Ramos (cell line): ENCODE results near the gene TPMT.

ENCODE experiments used
- in situ Hi-C: fragments of 300-500 bp; cut with MboI; formaldehyde crosslinking; loops from one replicate; pipeline ENCODE4 v1.14.3; 2022; ENCODE audit warnings: low sequenced_read_pairs; ENCODE audit not compliant: unreplicated experiment

Gene TPMT

GRCh38 chr6:18119236-18119635 is 35.6 kb downstream of the TPMT start:
- in situ Hi-C loops, result no loop called here

- in situ Hi-C loops, result no loop called here
These were observed 36.5 kb downstream of the TPMT start for GRCh38 chr6:18118330-18118729.

GRCh38 chr6:18117136-18117535 is 37.7 kb downstream of the TPMT start:
- in situ Hi-C loops, result no loop called here

GRCh38 chr6:18115356-18115755 is 39.5 kb downstream of the TPMT start:
- in situ Hi-C loops, result no loop called here

GRCh38 chr6:18110162-18110561 is 44.7 kb downstream of the TPMT start:
- in situ Hi-C loops, result no loop called here

- in situ Hi-C loops, result no loop called here
These were observed 47.8 kb downstream of the TPMT start for GRCh38 chr6:18107061-18107460.

DNA sequence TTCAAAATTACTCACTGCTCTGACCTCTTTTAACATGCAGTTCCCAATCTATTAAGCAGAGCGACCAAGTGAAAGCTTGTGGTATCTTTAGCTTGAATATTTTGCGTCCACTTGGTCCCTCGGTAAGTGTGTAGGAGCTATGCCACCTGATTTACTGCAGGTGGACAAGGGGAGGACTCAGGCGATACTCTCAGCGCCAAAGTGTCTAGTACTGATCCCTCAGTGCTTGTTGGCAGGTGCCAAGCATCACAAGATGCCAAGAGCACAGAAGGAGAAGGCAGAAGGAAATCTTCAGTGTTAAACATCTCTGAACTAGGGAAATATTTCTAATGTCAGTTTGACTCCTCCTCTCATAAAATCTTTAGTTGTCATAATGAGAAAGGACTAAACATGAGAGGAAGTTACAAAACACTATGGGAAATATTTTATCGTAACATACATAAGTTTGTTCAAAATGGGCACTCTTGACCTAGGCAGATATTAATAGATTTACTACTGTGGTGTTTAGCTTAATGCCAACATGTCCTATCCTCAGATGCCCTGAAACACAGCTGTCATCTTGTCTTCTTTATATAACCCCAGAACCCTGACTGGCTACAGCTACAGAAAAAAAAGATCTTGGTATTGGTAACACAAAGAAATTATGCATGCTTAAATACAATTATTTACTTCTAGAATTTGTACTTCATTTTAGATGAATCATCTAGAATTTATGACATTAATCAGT is 51.9 kb downstream of the TPMT start:
- in situ Hi-C loops, result no loop called here

DNA sequence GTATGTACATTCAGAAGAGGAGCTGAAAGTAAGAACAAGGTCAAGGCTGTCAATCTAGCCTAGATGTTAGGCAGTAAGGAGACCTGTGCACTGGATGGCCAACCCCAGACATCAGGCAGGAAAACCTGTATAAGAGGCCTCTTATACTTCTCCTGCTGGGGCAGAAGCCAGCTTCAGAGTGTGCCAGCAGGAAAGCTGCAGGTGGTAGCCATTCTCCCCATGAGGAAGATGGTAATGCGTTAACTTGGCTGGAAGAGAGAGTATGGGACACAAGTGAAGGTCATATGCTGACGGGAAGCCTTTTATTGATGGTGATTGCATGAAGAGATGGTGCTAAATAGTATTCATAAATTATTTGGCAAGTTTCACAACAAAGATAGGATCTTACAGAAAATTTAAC is 53.0 kb downstream of the TPMT start:
- in situ Hi-C loops, result no loop called here

GRCh38 chr6:18101271-18101670 is 53.6 kb downstream of the TPMT start:
- in situ Hi-C loops, result no loop called here

DNA sequence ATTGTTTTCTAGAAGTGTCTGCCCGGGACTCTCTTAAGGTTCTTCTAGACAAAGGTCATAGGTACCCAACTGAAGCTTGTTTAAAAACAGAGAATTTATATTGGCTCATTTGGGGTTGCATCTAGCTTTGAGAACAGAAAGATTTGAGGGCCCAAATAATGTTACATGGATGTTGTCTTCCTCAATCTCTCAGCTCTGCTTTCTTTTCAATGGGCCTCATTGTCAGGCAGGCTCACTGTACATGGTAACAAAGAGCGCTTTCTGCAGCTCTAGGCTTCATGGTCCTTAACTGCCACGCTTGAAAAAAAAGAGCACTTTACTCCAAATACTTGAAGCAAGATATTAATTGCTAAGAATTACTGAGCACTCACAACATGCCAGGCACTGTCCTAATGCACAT is 54.6 kb downstream of the TPMT start:
- in situ Hi-C loops, result no loop called here

GRCh38 chr6:18099511-18099910 is 55.4 kb downstream of the TPMT start:
- in situ Hi-C loops, result no loop called here

GRCh38 chr6:18096423-18096822 is 58.5 kb downstream of the TPMT start:
- in situ Hi-C loops, result no loop called here

DNA sequence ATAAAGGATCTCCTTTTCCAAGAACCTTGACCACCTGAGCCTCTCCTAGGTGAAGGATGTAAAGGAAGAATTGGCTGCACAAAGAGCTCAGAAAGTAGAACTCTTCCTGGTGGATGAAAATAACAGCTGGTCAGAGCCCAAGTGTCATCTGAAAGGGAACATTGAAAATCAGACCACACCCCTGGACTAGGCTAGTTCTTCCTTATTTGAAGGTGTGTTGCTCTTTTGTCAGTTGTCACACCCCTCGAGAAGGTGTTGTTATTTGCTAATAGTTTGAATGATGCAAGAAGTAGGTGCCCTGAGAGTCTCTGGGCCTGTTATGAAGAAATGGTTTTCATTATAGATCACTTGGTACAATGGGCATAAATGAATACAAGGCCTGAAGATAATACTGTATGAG is 63.5 kb downstream of the TPMT start:
- in situ Hi-C loops, result no loop called here

GRCh38 chr6:18090349-18090786 is 64.5 kb downstream of the TPMT start:
- in situ Hi-C loops, result no loop called here

GRCh38 chr6:18088419-18089296 is 66.2 kb downstream of the TPMT start:
- in situ Hi-C loops, result no loop called here

DNA sequence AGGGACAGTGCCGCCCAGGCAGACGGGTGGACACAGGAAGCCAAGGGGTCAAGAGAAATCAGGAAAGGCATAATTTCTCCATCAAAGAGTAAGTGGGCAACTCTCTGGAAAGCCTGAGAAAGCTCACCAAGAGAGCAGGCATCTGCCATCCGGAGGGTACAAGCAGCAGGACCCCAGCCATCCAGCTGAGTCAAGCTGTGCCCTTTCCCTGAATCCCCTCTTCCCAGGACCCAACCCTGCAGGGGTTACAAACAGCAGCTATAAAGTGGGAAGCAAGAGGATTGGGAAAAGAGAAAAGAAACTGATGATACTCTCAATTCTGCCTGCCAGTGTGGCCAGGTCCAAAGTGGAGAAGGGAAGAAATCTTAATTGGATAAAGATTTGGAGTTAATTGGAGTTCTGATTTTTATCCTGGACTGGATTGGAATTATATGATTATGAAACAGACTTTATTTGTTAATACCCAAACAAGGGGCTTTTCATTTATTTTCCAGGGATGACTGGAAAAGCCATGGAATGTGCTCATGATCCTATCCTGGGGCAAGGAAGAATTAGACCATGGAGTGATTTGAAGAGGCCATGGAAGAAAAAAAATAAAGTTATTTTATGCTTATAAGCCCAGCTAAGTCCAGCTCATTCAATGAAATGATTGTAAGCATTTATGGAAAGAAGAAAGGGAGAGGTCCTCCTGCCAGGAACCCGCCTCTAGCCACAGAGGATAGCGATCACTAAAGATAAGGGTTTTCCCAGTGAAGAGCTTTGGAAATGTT is 67.3 kb downstream of the TPMT start:
- in situ Hi-C loops, result no loop called here

DNA sequence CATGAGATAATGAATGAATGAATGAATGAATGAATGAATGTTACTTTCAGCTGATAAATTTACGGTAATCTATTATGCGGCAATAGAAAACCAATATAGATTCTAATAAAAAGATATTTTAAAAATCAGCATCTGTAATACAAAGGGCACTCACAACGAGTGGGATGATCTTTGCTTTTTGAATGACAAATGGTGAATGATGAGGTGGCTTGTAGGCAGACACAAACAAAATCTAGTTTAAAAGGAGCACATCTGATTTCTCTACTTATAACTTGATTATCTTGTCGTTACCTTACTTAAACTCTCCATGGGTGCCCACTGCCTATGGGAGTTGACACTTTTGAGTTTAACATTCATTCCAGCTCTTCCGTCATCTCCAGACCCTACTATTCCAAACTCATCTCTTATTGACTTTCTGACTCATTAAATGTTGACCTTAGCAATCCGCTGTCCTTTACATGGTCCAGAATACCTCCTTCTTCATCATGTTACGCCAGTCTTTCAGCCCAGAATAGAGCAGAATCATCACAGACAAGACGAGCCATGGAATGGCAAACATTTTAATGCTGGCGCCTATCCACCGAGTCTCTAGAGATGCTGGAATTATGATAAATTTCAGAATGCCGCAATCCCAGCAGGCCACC is 73.7 kb downstream of the TPMT start:
- in situ Hi-C loops, result no loop called here

GRCh38 chr6:18080544-18080943 is 74.3 kb downstream of the TPMT start:
- in situ Hi-C loops, result no loop called here

DNA sequence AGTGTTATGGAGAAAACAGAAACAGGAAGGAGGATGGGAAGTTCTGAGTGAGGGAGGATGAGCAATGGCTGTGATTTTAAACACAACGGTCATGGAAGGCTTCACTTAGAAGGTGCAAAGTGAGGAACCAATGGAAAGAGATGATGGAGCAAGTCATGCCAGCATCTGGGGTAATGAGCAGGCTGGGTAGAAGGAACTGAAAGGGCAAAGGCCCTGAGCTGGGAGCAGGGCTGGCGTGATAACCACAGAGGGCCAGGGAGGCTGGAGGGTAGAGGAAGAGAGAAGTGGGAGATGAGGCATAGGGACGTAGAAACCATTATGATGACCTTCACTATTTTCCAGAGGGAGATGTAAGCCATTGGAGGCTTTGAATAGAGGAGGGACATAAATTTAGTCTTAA is 76.0 kb downstream of the TPMT start:
- in situ Hi-C loops, result no loop called here
